ENCODE results near the gene DMD. TPM values are rescaled to one million over a fixed set of nuclear protein-coding genes. Genes with fewer than 3 reads are reported as not detected.

DMD gene
- total RNA-seq, 1 donor from 2014 or later: 22.2 TPM

DNA sequence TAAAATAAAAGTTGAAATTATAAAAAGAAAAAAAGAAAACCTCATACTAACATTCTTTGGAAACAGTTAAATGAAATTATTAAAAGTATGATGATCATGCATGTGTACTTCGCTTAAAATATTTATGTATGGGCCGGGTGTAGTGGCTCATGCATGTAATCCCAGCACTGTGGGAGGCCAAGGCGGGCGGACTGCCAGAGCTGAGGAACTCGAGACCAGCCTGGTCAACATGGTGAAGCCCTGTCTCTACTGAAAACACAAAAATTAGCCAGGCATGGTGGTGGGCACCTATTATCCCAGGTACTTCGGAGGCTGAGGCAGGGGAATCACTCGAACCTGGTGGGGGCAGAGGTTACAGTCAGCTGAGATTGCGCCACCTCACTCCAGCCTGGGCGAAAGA, 1187.3 kb downstream of the DMD start:
- no peaks in the 10 kb centered on the region for H3K27me3 Mint-ChIP-seq (ENCODE audit: low read depth, unreplicated experiment)
- H3K4me1 Mint-ChIP-seq (ENCODE audit: low read depth, unreplicated experiment): no peaks in the 10 kb centered on the region
- TF ChIP-seq EZH2 (IDR thresholded peaks at IDR 0.05; ENCODE audit: insufficient read depth, low read length) (no peak), CTCF (IDR thresholded peaks at IDR 0.05; ENCODE audit: insufficient read depth, low read depth, low read length) (no peak)
- Histone ChIP-seq H3K79me2 (ENCODE audit: insufficient read depth, low read length) (no peaks in the 10 kb centered on the region), H3K4me2 (ENCODE audit: low read length) (no peak overlapping the region), H3K9ac (ENCODE audit: low read length) (no peak overlapping the region), H3K36me3 (ENCODE audit: insufficient read depth, low read length) (no peaks in the 10 kb centered on the region), H3K4me1 (ENCODE audit: insufficient read depth, low read length) (no peaks in the 10 kb centered on the region), H2AFZ (ENCODE audit: low read depth, low read length) (no peak overlapping the region), H3K27me3 (ENCODE audit: insufficient read depth, low read length) (no peaks in the 10 kb centered on the region), H3K4me3 (ENCODE audit: insufficient read depth, low read depth, low read length) (no peak overlapping the region), H3K9me3 (ENCODE audit: insufficient read depth, low read depth, low read length) (no peaks in the 10 kb centered on the region), H3K27ac (ENCODE audit: low read depth, low read length) (no peak overlapping the region), H4K20me1 (ENCODE audit: insufficient read depth, low read length) (no peaks in the 10 kb centered on the region)
- FAIRE-seq: no peak
- no peaks in the 10 kb centered on the region for H3K9me3 Mint-ChIP-seq (ENCODE audit: unreplicated experiment)
- H3K4me3 Mint-ChIP-seq (ENCODE audit: unreplicated experiment): no peak overlapping the region
- no peak overlapping the region for H3K27ac Mint-ChIP-seq (ENCODE audit: unreplicated experiment)
- no peak for DNase-seq (ENCODE audit: low read depth)
- H3K36me3 Mint-ChIP-seq (ENCODE audit: low read depth, unreplicated experiment): no peaks in the 10 kb centered on the region

DNA sequence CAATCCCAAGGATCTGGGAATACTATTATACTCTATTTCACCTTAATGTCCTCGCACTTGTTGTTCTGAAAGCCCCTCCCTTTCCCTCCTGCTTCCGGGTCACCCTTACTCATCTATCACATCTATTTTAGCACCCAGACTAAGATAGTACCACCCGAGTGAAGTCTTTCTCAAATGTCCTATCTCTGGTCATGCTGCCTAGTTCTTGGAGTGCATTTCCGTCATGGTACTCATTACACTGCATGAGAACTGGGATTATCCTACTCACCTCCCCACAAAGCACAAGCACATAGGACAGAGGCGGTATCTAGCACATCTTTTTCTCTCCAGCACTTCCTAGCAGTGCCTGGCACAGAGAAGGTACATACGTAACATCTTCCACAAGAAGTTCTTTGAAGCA, 1195.2 kb downstream of the DMD start:
- no peak for TF ChIP-seq CTCF (IDR thresholded peaks at IDR 0.05; ENCODE audit: insufficient read depth, low read depth, low read length)
- TF ChIP-seq EZH2 (IDR thresholded peaks at IDR 0.05; ENCODE audit: insufficient read depth, low read length): no peak
- Histone ChIP-seq H3K27me3 (ENCODE audit: insufficient read depth, low read length) (no peaks in the 10 kb centered on the region), H3K4me2 (ENCODE audit: low read length) (no peak overlapping the region), H2AFZ (ENCODE audit: low read depth, low read length) (no peak overlapping the region), H3K79me2 (ENCODE audit: insufficient read depth, low read length) (no peaks in the 10 kb centered on the region), H3K9ac (ENCODE audit: low read length) (no peak overlapping the region), H3K4me1 (ENCODE audit: insufficient read depth, low read length) (no peaks in the 10 kb centered on the region), H4K20me1 (ENCODE audit: insufficient read depth, low read length) (no peaks in the 10 kb centered on the region), H3K36me3 (ENCODE audit: insufficient read depth, low read length) (no peaks in the 10 kb centered on the region), H3K9me3 (ENCODE audit: insufficient read depth, low read depth, low read length) (no peaks in the 10 kb centered on the region), H3K27ac (ENCODE audit: low read depth, low read length) (no peak overlapping the region), H3K4me3 (ENCODE audit: insufficient read depth, low read depth, low read length) (no peak overlapping the region)
- DNase-seq (ENCODE audit: low read depth): no peak
- H3K4me3 Mint-ChIP-seq (ENCODE audit: unreplicated experiment): no peak overlapping the region
- no peaks in the 10 kb centered on the region for H3K9me3 Mint-ChIP-seq (ENCODE audit: unreplicated experiment)
- FAIRE-seq: no peak
- no peaks in the 10 kb centered on the region for H3K27me3 Mint-ChIP-seq (ENCODE audit: low read depth, unreplicated experiment)
- H3K4me1 Mint-ChIP-seq (ENCODE audit: low read depth, unreplicated experiment): no peaks in the 10 kb centered on the region
- no peak overlapping the region for H3K27ac Mint-ChIP-seq (ENCODE audit: unreplicated experiment)
- no peaks in the 10 kb centered on the region for H3K36me3 Mint-ChIP-seq (ENCODE audit: low read depth, unreplicated experiment)

DNA sequence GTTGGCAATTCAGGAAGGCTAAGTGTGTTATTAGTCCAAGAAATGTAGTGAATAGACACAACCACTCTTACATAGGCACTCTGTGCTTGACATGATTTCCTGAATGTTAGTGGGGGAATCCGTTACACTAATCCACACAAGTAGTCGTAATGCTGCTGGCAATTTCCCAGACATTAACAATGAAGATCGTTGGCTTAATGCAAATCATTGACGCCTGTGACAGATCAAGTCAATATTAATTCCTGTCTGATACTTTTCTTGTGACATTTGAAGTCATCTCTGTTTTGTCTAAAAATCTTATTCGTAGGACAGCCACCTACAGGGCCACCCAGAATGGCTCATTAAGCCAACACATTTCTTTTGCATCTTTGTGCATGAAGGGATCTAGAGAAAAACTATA, 1200.4 kb downstream of the DMD start:
- Histone ChIP-seq H3K4me1 (ENCODE audit: insufficient read depth, low read length) (no peaks in the 10 kb centered on the region), H3K9me3 (ENCODE audit: insufficient read depth, low read depth, low read length) (no peaks in the 10 kb centered on the region), H3K27ac (ENCODE audit: low read depth, low read length) (no peak overlapping the region), H4K20me1 (ENCODE audit: insufficient read depth, low read length) (no peaks in the 10 kb centered on the region), H3K9ac (ENCODE audit: low read length) (no peak overlapping the region), H3K36me3 (ENCODE audit: insufficient read depth, low read length) (no peaks in the 10 kb centered on the region), H3K4me3 (ENCODE audit: insufficient read depth, low read depth, low read length) (no peak overlapping the region), H2AFZ (ENCODE audit: low read depth, low read length) (no peak overlapping the region), H3K4me2 (ENCODE audit: low read length) (no peak overlapping the region), H3K79me2 (ENCODE audit: insufficient read depth, low read length) (no peaks in the 10 kb centered on the region), H3K27me3 (ENCODE audit: insufficient read depth, low read length) (no peaks in the 10 kb centered on the region)
- TF ChIP-seq CTCF (IDR thresholded peaks at IDR 0.05; ENCODE audit: insufficient read depth, low read depth, low read length) (no peak), EZH2 (IDR thresholded peaks at IDR 0.05; ENCODE audit: insufficient read depth, low read length) (no peak)
- Mint-ChIP-seq H3K36me3 (ENCODE audit: low read depth, unreplicated experiment) (no peaks in the 10 kb centered on the region), H3K9me3 (ENCODE audit: unreplicated experiment) (no peaks in the 10 kb centered on the region), H3K27ac (ENCODE audit: unreplicated experiment) (no peak overlapping the region), H3K27me3 (ENCODE audit: low read depth, unreplicated experiment) (no peaks in the 10 kb centered on the region), H3K4me1 (ENCODE audit: low read depth, unreplicated experiment) (no peaks in the 10 kb centered on the region), H3K4me3 (ENCODE audit: unreplicated experiment) (no peak overlapping the region)
- DNase-seq (ENCODE audit: low read depth): no peak
- no peak for FAIRE-seq

Data from astrocyte (in vitro differentiated cells and primary cell).